K562 (cell line): ENCODE data around the gene COL24A1. TPM values are rescaled to one million over a fixed set of nuclear protein-coding genes. Genes with fewer than 3 reads are reported as not detected.

Experiments
- ATAC-seq: fragments of 200-7000 bp; cut with Tn5 transposase; 3 replicates; pipeline ENCODE4 v1.9.1; 2020; ENCODE audit warnings: moderate library complexity
- BruUV-seq: library from RNA; stranded (reverse); fragments of 400-500 nt; replicated peaks from 2 replicates; lab custom pipeline; 2021; lab: Mats Ljungman, UMichigan
- CTCF ChIA-PET: fragments of 300-600 bp; formaldehyde crosslinking; extraction: SDS; loops from one replicate; lab custom pipeline; 2021; ENCODE audit warnings: low intra/inter-chr PET ratio; lab: Yijun Ruan, JAX
- POLR2A ChIA-PET: fragments of 300-600, 350-650 bp; sonication (Branson Sonifier 250); formaldehyde crosslinking; extraction: SDS; loops from one replicate; lab custom pipeline; 2021; ENCODE audit warnings: antibody characterized with exemption, inconsistent platforms; lab: Yijun Ruan, JAX
- DNase-seq, 4 experiments: peaks; one replicate each; pipeline versions ENCODE4 v3.0.0 to v3.0.0-alpha.2; 2011 to 2018; ENCODE audit warnings: low spot score in 3 of 4, mixed read lengths in 3 of 4; ENCODE audit errors: extremely low read depth in 1 of 4
- FAIRE-seq: peaks from 2 replicates; lab custom pipeline; 2011; peaks lifted over from hg19 to GRCh38; lab: Jason Lieb, UNC
- H2AFZ ChIP-seq: 2 replicates; pipeline ENCODE4 v1.6.0; 2011; ENCODE audit warnings: low read depth, low read length, control low read depth, inconsistent platforms
- H3K27ac ChIP-seq: fragments of 200-600 bp; 3 replicates; pipeline ENCODE4 v1.8.0; 2011; ENCODE audit warnings: low read depth, mild to moderate bottlenecking, control low read depth, inconsistent platforms, low read length, moderate library complexity, mixed read lengths; ENCODE audit errors: extremely low read depth
- H3K27me3 ChIP-seq, 2 experiments: fragments of 300-600 bp in 1 of 2; 2 replicates in 1 of 2; 3 replicates in 1 of 2; pipeline versions ENCODE4 v1.6.0 to v1.8.0; 2011; ENCODE audit warnings: inconsistent platforms in 2 of 2, low read length in 2 of 2, mild to moderate bottlenecking in 1 of 2, mixed read lengths in 1 of 2, moderate library complexity in 1 of 2; ENCODE audit not compliant: control insufficient read depth in 2 of 2, insufficient read depth in 2 of 2
- H3K36me3 ChIP-seq: fragments of 300-600 bp; 3 replicates; pipeline ENCODE4 v1.8.0; 2011; ENCODE audit warnings: mild to moderate bottlenecking, low read length, inconsistent platforms; ENCODE audit not compliant: control insufficient read depth, insufficient read depth
- H3K4me1 ChIP-seq, 2 experiments: fragments of 200-600 bp in 1 of 2; replicated peaks in 1 of 2; 2 replicates in 1 of 2; 3 replicates in 1 of 2; pipeline versions ENCODE4 v1.5.1 to v1.8.0; 2011; ENCODE audit warnings: inconsistent platforms in 2 of 2, low read length in 2 of 2, mild to moderate bottlenecking in 1 of 2, mixed read lengths in 1 of 2, moderate library complexity in 1 of 2; ENCODE audit not compliant: control insufficient read depth in 2 of 2, insufficient read depth in 2 of 2
- H3K4me2 ChIP-seq: 2 replicates; pipeline ENCODE4 v1.6.1; 2011; ENCODE audit warnings: low read length, control low read depth, inconsistent platforms, mixed read lengths; ENCODE audit not compliant: insufficient read depth
- H3K4me3 ChIP-seq: fragments of 200-600 bp; sonication (generic), shearing (Covaris generic); 2 replicates; pipeline ENCODE4 v1.5.1; 2016; ENCODE audit warnings: control low read depth, inconsistent platforms
- H3K79me2 ChIP-seq: fragments of 200-600 bp; 3 replicates; pipeline ENCODE4 v1.8.0; 2011; ENCODE audit warnings: low read length, inconsistent platforms; ENCODE audit not compliant: control insufficient read depth, insufficient read depth
- H3K9ac ChIP-seq, 2 experiments: 2 replicates each; pipeline versions ENCODE4 v1.6.0 to v1.6.1; 2011; ENCODE audit warnings: low read depth in 2 of 2, low read length in 2 of 2, control low read depth in 1 of 2, inconsistent platforms in 1 of 2, mild to moderate bottlenecking in 1 of 2, mixed read lengths in 1 of 2; ENCODE audit not compliant: insufficient read depth in 1 of 2
- H3K9me1 ChIP-seq: one replicate; pipeline ENCODE4 v1.6.0; 2011; ENCODE audit warnings: inconsistent platforms, mild to moderate bottlenecking, low read length, moderate library complexity; ENCODE audit not compliant: control insufficient read depth, insufficient read depth
- H3K9me3 ChIP-seq: replicated peaks from 2 replicates; pipeline ENCODE4 v1.5.1; 2011; ENCODE audit warnings: low read depth, low read length, inconsistent platforms; ENCODE audit not compliant: control insufficient read depth, insufficient read depth
- H4K20me1 ChIP-seq: replicated peaks from 2 replicates; pipeline ENCODE4 v1.6.1; 2011; ENCODE audit warnings: low read length, inconsistent platforms, mixed read lengths; ENCODE audit not compliant: control insufficient read depth, insufficient read depth
- BMI1 ChIP-seq: fragments of 150-350 bp; IDR thresholded peaks from 2 replicates; pipeline ENCODE4 v1.6.1; 2014; ENCODE audit warnings: low read length
- HES1 ChIP-seq: fragments of 450-650 bp; IDR thresholded peaks from 2 replicates; pipeline ENCODE4 v1.6.1; 2016; ENCODE audit warnings: low read depth, mild to moderate bottlenecking, moderate library complexity
- HOMEZ ChIP-seq: fragments of 250-450 bp; sonication (Bioruptor Pico); IDR thresholded peaks from 2 replicates; pipeline ENCODE4 v1.4.0; 2020; ENCODE audit warnings: mild to moderate bottlenecking, moderate library complexity
- KAT2B ChIP-seq: IDR thresholded peaks from one replicate; pipeline ENCODE4 v1.6.1; 2012; ENCODE audit warnings: low read depth, mild to moderate bottlenecking, control low read depth, inconsistent platforms, low read length, moderate library complexity
- KDM2B ChIP-seq: fragments of 250-450 bp; sonication (Bioruptor Pico); IDR thresholded peaks from 2 replicates; pipeline ENCODE4 v1.8.0; 2021; ENCODE audit warnings: mild to moderate bottlenecking, moderate library complexity
- MAFG ChIP-seq: fragments of 450-650 bp; conservative IDR thresholded peaks from 2 replicates; pipeline ENCODE4 v1.6.1; 2016; ENCODE audit warnings: missing genetic modification characterization, missing compliant biosample characterization
- RBM39 ChIP-seq: fragments of 200-400 bp; formaldehyde crosslinking; optimal IDR thresholded peaks from 2 replicates; pipeline ENCODE3; 2018; ENCODE audit warnings: low read depth, low read length
- RUNX1 ChIP-seq: sonication (generic); IDR thresholded peaks from 2 replicates; pipeline ENCODE4 v1.6.1; 2016; ENCODE audit warnings: antibody characterized with exemption, low read depth
- SIN3A ChIP-seq, 2 experiments: fragments of 150-350 bp in 1 of 2; IDR thresholded peaks; 2 replicates each; pipeline ENCODE4 v1.6.1; 2011 to 2016; ENCODE audit warnings: borderline replicate concordance in 2 of 2, low read depth in 2 of 2, low read length in 2 of 2, mild to moderate bottlenecking in 2 of 2, moderate library complexity in 2 of 2; ENCODE audit not compliant: control insufficient read depth in 1 of 2
- TEAD2 ChIP-seq: fragments of 450-650 bp; IDR thresholded peaks from 2 replicates; pipeline ENCODE4 v1.6.1; 2016; ENCODE audit warnings: missing genetic modification characterization, control low read depth, missing compliant biosample characterization
- TEAD4 ChIP-seq, 2 experiments: sonication (generic) in 1 of 2; formaldehyde crosslinking in 1 of 2; IDR thresholded peaks; 2 replicates each; pipeline versions ENCODE4 v1.6.1 to v1.8.0; 2012 to 2022; ENCODE audit warnings: borderline replicate concordance in 1 of 2, inconsistent platforms in 1 of 2, low read length in 1 of 2, mild to moderate bottlenecking in 1 of 2, missing genetic modification reagents in 1 of 2
- USF2 ChIP-seq: sonication (generic); formaldehyde crosslinking; IDR thresholded peaks from 2 replicates; pipeline ENCODE4 v1.5.0; 2020; ENCODE audit warnings: missing genetic modification reagents
- ZNF436 ChIP-seq: fragments of 250-450, 450-650 bp; sonication (Bioruptor Pico); formaldehyde crosslinking; IDR thresholded peaks from 2 replicates; pipeline ENCODE4 v1.7.0; 2020; ENCODE audit warnings: mild to moderate bottlenecking
- ZNF589 ChIP-seq: fragments of 200-800 bp; sonication (Bioruptor generic); IDR thresholded peaks from 2 replicates; pipeline ENCODE4 v1.6.1; 2016; ENCODE audit warnings: low read depth, missing genetic modification characterization, missing compliant biosample characterization
- WGBS: fragments of 100-300 bp; shearing (Covaris generic); methylation state at CpG from one replicate; pipeline ENCODE4 v1.1.6; 2016; ENCODE audit warnings: low coverage, mixed read lengths; ENCODE audit not compliant: insufficient coverage; ENCODE audit errors: missing lambda C conversion rate; 5-methylcytosine and 5-hydroxymethylcytosine counted together
- in situ Hi-C: fragments of 300-500 bp; cut with MboI; formaldehyde crosslinking; loops from 4 replicates; pipeline ENCODE4 v1.15.0; 2018; ENCODE audit warnings: inconsistent platforms, mixed read lengths
- intact Hi-C: fragments of 100-400 bp; cut with micrococcal nuclease; formaldehyde crosslinking; loops from 2 replicates; pipeline ENCODE4 v1.14.2; 2022
- polyA plus RNA-seq, 8 experiments: library from polyadenylated mRNA; depleted of rRNA in 4 of 8; stranded (reverse) in 5 of 8; unstranded in 3 of 8; fragments of >200 nt; fragmentation: Nextera tagmentation in 2 of 8; fragmentation: Illumina TruSeq in 1 of 8; extraction: Ambion mirVana in 2 of 8; extraction: Trizol in 1 of 8; gene quantifications; 2 replicates each; pipeline versions ENCODE4 v1.2.1 to v1.2.3, GENCODE V29; 2011 to 2014; ENCODE audit warnings: inconsistent platforms in 1 of 8, missing spikeins in 1 of 8
- total RNA-seq, 7 experiments: library from RNA; depleted of rRNA in 6 of 7; stranded (reverse); fragments of >200 nt in 6 of 7; fragmentation: Illumina TruSeq in 2 of 7; extraction: Trizol in 2 of 7; gene quantifications; 2 replicates each; pipeline versions ENCODE4 v1.2.1 to v1.2.3, GENCODE V29; 2011 to 2021; ENCODE audit warnings: low replicate concordance in 1 of 7

Gene COL24A1
- total and polyA plus RNA-seq, 9 of the 15 experiments (the other 6 are each of a cell fraction or from before 2014, with no cell fraction given) = 0.01 to 0.06 (median 0.03) TPM; not detected in 2

DNA sequence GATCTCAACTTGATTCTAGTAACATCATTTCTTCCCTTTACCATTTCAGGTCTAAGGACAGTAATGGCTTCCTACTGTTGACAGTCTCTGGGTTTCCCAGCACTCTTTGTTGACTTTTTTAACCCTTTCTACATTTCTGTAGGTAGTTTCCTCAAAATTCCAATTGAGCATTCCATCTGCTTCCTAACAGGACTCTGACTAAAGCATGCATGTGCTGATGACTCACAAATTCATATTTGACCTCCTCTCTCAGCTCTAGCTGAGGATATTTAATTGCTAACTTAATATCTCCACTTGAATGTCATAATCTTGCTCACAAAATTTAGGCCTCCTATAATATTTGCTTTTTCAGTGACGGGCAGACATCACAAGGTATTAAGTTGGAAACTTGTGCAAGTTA is 355.1 kb downstream of the COL24A1 start:
- no peak overlapping the region for H3K9ac ChIP-seq
- ChIA-PET CTCF (no interaction called here), POLR2A (no interaction called here)
- H4K20me1 ChIP-seq = no peaks in the 10 kb centered on the region
- no peak overlapping the region for H3K4me3 ChIP-seq
- FAIRE-seq = no peak
- no peaks in the 10 kb centered on the region for H3K9me3 ChIP-seq
- no peak overlapping the region for H2AFZ ChIP-seq
- no peaks in the 10 kb centered on the region for H3K27me3 ChIP-seq
- in situ Hi-C loops = no loop called here
- no peaks in the 10 kb centered on the region for H3K4me1 ChIP-seq
- ATAC-seq = no peak
- intact Hi-C loops = no loop called here
- no peak for TF ChIP-seq ZNF436
- TF ChIP-seq HOMEZ (CRISPR knock-in tag) = no peak
- no peak for DNase-seq
- no peak overlapping the region for H3K27ac ChIP-seq
- no peaks in the 10 kb centered on the region for H3K9me1 ChIP-seq
- 6% methylated on average over 1 of the region's 1 CpG for WGBS
- H3K4me2 ChIP-seq = no peak overlapping the region
- no TSS peak for BruUV-seq
- no peaks in the 10 kb centered on the region for H3K36me3 ChIP-seq
- H3K79me2 ChIP-seq = no peaks in the 10 kb centered on the region

GRCh38 chr1:85799737-85800136 is 356.8 kb downstream of the COL24A1 start:
- Histone ChIP-seq H4K20me1 (no peaks in the 10 kb centered on the region), H3K27me3 (no peaks in the 10 kb centered on the region), H3K9me3 (no peaks in the 10 kb centered on the region), H3K4me3 (no peak overlapping the region), H3K79me2 (no peaks in the 10 kb centered on the region), H3K36me3 (no peaks in the 10 kb centered on the region), H3K4me2 (no peak overlapping the region), H3K9ac (no peak overlapping the region), H3K4me1 (no peaks in the 10 kb centered on the region), H3K27ac (no peak overlapping the region), H2AFZ (no peak overlapping the region), H3K9me1 (no peaks in the 10 kb centered on the region)
- ChIA-PET POLR2A (no interaction called here), CTCF (no interaction called here)
- FAIRE-seq (no peak), DNase-seq (no peak), ATAC-seq (no peak)
- 0% methylated on average over 2 of the region's 2 CpGs for WGBS
- in situ Hi-C loops (no loop called here), intact Hi-C loops (no loop called here)
- no TSS peak for BruUV-seq
- TF ChIP-seq BMI1 (no peak), RUNX1 (no peak), SIN3A (IDR thresholded peaks at IDR 0.05; ENCODE audit: borderline replicate concordance in 2 of 2, control insufficient read depth in 1 of 2, low read depth in 2 of 2, low read length in 2 of 2) (no peak), TEAD2 (tag) (no peak), RBM39 (no peak), MAFG (tag) (no peak), USF2 (CRISPR knock-in tag) (no peak), KDM2B (no peak), HES1 (no peak), TEAD4 (IDR thresholded peaks at IDR 0.05; ENCODE audit: low read length) (no peak), TEAD4 (CRISPR knock-in tag; IDR thresholded peaks at IDR 0.05; ENCODE audit: borderline replicate concordance) (no peak), KAT2B (no peak), ZNF589 (CRISPR knock-in tag) (no peak)
